GM23338 (cell line): ENCODE data around the gene VPS26C.

Experiments used
- CTCF ChIP-seq, 2 experiments: fragments of 200-600 bp in 1 of 2; sonication (generic) in 1 of 2; conservative IDR thresholded peaks; 2 replicates each; pipeline versions ENCODE4 v1.5.1 to v1.6.1; 2016 to 2017; ENCODE audit warnings: antibody characterized with exemption in 2 of 2, low read depth in 2 of 2, mild to moderate bottlenecking in 2 of 2, moderate library complexity in 1 of 2
- EZH2 ChIP-seq: fragments of 200-600 bp; sonication (generic); IDR thresholded peaks from one replicate; pipeline ENCODE4 v1.8.0; 2017; ENCODE audit warnings: antibody characterized with exemption, mild to moderate bottlenecking, low read depth; ENCODE audit not compliant: unreplicated experiment

- TF ChIP-seq EZH2, result no peak
- TF ChIP-seq CTCF (conservative IDR thresholded peaks at IDR 0.05; ENCODE audit: low read depth in 2 of 2), result no peak
Observed at GRCh38 chr21:37231671-37232070, 35.5 kb downstream of the VPS26C start.
